Kidney epithelial cell (primary cell): ENCODE results near the gene PRUNE1. TPM values are rescaled to one million over a fixed set of nuclear protein-coding genes. Genes with fewer than 3 reads are reported as not detected.

Source experiments
- DNase-seq: peaks from one replicate; pipeline ENCODE4 v3.0.0-alpha.2; 2010; ENCODE audit warnings: low read depth
- H3K27me3 ChIP-seq: 2 replicates; pipeline ENCODE4 v1.6.0; 2011; ENCODE audit warnings: low read length; ENCODE audit not compliant: control insufficient read depth, insufficient read depth
- H3K36me3 ChIP-seq: 2 replicates; pipeline ENCODE4 v1.5.1; 2011; ENCODE audit warnings: low read length; ENCODE audit not compliant: control insufficient read depth, insufficient read depth
- H3K4me3 ChIP-seq: 2 replicates; pipeline ENCODE4 v1.5.1; 2011; ENCODE audit warnings: low read depth, mild to moderate bottlenecking, control low read depth, low read length
- total RNA-seq: library from RNA; depleted of rRNA; stranded (reverse); fragments of >200 nt; gene quantifications from 2 replicates; pipeline ENCODE4 v1.2.3, GENCODE V29; 2015
- TF ChIP-seq, protein P1 (sequence below): IDR thresholded peaks from 2 replicates; pipeline ENCODE4 v1.5.1; 2011; ENCODE audit warnings: mild to moderate bottlenecking, moderate library complexity, low read length, control low read depth, inconsistent platforms; ENCODE audit not compliant: insufficient read depth, poor library complexity, severe bottlenecking

PRUNE1 gene
- total RNA-seq, 1 donor from 2014 or later = 15.8 TPM

DNA sequence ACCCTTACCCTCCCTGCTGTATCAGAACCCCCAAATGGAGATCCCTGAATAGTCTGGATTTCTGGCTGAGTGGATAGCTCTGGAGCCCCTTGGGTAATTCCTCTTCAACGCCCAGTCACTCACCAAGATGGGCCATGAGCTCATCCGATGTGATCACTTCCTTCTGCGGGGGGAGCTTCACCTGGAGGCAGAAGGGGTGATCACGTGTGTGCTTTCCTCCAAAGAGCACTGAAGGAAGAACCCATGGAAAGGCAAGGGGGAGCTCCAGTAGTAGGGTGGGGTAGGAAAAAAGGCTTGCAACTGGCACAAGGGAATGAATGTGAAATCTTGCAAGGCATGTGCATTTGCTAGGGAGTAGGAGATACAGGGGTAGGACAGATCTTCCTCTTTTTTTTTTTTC, 6.6 kb upstream of the PRUNE1 start:
- H3K4me3 ChIP-seq = no peak overlapping the region
- no peak for DNase-seq
- TF ChIP-seq, protein P1, sequence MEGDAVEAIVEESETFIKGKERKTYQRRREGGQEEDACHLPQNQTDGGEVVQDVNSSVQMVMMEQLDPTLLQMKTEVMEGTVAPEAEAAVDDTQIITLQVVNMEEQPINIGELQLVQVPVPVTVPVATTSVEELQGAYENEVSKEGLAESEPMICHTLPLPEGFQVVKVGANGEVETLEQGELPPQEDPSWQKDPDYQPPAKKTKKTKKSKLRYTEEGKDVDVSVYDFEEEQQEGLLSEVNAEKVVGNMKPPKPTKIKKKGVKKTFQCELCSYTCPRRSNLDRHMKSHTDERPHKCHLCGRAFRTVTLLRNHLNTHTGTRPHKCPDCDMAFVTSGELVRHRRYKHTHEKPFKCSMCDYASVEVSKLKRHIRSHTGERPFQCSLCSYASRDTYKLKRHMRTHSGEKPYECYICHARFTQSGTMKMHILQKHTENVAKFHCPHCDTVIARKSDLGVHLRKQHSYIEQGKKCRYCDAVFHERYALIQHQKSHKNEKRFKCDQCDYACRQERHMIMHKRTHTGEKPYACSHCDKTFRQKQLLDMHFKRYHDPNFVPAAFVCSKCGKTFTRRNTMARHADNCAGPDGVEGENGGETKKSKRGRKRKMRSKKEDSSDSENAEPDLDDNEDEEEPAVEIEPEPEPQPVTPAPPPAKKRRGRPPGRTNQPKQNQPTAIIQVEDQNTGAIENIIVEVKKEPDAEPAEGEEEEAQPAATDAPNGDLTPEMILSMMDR = no peak
- peaks cover 2% of the 10 kb centered on the region for H3K36me3 ChIP-seq
- no peaks in the 10 kb centered on the region for H3K27me3 ChIP-seq

DNA sequence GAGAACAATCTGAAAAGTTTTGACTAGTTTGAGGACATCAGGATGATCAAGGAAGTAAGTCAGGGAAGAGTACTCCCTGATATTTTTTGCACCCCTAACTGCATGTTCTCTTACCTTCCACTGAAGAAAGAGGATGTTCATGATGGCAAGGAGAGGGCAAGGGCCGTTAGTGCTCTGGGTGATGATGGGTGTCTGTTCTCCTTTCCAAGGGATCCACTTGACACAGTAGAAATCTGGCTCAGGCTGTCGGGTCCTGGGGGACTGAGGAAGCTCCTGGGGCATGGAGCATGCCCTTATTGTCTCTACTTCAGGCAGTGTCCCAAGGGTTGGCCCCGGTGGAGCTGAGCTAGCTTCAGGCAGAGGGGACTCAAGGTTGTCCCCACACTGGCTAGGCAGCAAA, 6.2 kb upstream of the PRUNE1 start:
- no peak for DNase-seq
- TF ChIP-seq, protein P1 = no peak
- H3K36me3 ChIP-seq = peaks cover 2% of the 10 kb centered on the region
- no peaks in the 10 kb centered on the region for H3K27me3 ChIP-seq
- H3K4me3 ChIP-seq = no peak overlapping the region

DNA sequence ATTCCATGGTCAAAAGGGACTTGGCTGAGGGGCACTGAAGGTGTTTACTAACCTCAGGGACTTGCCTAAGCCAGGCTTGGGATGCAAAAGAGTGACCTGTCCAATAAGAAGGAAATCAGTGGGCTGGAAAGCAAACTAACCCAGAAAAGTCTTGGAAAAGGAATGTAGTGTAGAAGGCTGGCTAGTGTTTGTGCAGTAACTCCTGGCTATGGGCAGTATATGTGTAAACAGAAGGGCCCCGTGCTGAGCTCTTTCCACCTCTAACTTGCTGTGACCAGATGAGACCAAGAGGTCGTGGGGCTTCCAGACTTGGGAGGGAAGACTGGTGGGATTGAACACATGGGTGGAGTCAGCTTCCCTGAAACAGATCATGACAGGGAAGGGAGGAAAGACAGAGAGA, 5.6 kb upstream of the PRUNE1 start:
- no peak for DNase-seq
- peaks cover 2% of the 10 kb centered on the region for H3K36me3 ChIP-seq
- H3K27me3 ChIP-seq = no peaks in the 10 kb centered on the region
- TF ChIP-seq, protein P1 = no peak
- no peak overlapping the region for H3K4me3 ChIP-seq

DNA sequence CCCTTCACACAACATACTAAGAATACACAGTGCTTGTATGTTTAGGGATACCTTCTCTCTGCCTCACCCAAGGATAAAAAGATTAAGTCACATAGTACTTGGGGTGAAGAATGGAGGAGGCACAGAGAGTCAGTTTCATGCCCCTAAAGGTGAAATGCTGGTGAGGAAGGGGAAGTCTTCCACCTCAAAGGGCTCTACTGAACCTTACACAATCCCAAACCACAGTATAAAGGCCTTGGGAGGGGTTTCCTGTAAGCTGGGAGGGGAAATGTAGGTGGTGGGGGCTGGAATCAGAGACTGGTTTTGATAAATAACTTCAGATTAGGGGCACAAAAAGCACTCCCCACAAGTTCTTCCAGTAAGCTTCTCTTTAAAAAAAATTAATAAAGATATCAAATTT, 5.1 kb upstream of the PRUNE1 start:
- Histone ChIP-seq H3K4me3 (no peak overlapping the region), H3K27me3 (no peaks in the 10 kb centered on the region), H3K36me3 (no peaks in the 10 kb centered on the region)
- no peak for DNase-seq
- TF ChIP-seq, protein P1 = no peak

DNA sequence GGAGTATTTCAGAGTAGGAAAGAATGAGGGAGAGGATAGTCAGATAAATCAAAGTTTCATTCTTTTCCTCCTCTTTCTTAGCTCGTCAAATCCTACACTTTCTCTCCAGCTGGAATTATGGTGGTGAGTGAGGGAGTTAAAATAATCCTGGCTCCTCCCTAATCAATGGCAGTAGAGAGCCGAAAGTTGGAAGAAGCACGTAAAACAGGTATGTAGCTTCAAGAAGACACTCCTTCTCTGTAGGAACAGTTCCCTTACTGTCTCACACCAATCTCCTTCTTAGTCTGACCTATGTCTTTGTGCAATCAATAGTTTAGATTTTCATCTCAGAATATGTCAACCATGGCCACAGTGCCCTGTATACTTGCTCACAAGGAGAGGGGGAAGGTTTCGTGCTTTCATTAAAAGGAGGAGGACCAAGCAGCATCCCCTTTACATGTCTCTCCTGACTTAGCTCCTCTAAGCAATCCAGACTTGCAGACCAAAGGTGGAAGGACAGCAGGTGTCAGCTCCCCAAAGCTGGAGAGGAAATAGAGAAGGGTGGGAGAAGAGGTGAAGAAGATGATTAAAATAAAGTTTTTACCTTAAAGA, 2.4 kb upstream of the PRUNE1 start:
- H3K36me3 ChIP-seq = no peaks in the 10 kb centered on the region
- TF ChIP-seq, protein P1 = no peak
- H3K4me3 ChIP-seq = peak overlapping the region; percentile 43
- no peak for DNase-seq
- H3K27me3 ChIP-seq = no peaks in the 10 kb centered on the region
